NCI-H524 treated with DMSO at 0.1 percent for 48 hours (cell line): Measurements from ENCODE around the gene CSF3R.

Source experiments
- DNase-seq: peaks from one replicate; lab custom pipeline; 2025; lab: John Stamatoyannopoulos, UW

Gene CSF3R

GRCh38 chr1:36419569-36419968, 63.1 kb downstream of the CSF3R start:
- no peak for DNase-seq

GRCh38 chr1:36419140-36419539, 63.6 kb downstream of the CSF3R start:
- DNase-seq = no peak

- no peak for DNase-seq
Observed at GRCh38 chr1:36417931-36418330, 64.8 kb downstream of the CSF3R start.
